Neutrophil (primary cell): ENCODE data around the gene KIAA1671.
A peak's percentile ranks its signal among the peaks of the same experiment; 100 is the strongest.
"Not testable (repeated sequence)": the region's sequence is repeated elsewhere in the genome, so short reads cannot be mapped to it uniquely, and the experiment has no call there.

Experiments
- H3K27ac ChIP-seq: fragments of 200-600 bp; sonication (generic); 2 replicates; pipeline ENCODE4 v1.5.1; 2016; ENCODE audit warnings: mild to moderate bottlenecking, moderate library complexity
- H3K27me3 ChIP-seq: fragments of 200-600 bp; sonication (generic); 2 replicates; pipeline ENCODE4 v1.6.0; 2016; ENCODE audit warnings: mild to moderate bottlenecking
- H3K36me3 ChIP-seq: fragments of 200-600 bp; sonication (generic); 2 replicates; pipeline ENCODE4 v1.5.1; 2017
- H3K4me1 ChIP-seq, 2 experiments: fragments of 200-600 bp in 1 of 2; sonication (generic) in 1 of 2; 1 replicate in 1 of 2; 2 replicates in 1 of 2; pipeline versions ENCODE4 v1.5.1 to v1.6.1; 2013 to 2016; ENCODE audit warnings: low read depth in 1 of 2, low read length in 1 of 2, mild to moderate bottlenecking in 1 of 2, moderate library complexity in 1 of 2; ENCODE audit not compliant: control insufficient read depth in 1 of 2, insufficient read depth in 1 of 2
- H3K4me3 ChIP-seq, 2 experiments: fragments of 200-600 bp in 1 of 2; sonication (generic) in 1 of 2; 1 replicate in 1 of 2; 2 replicates in 1 of 2; pipeline ENCODE4 v1.5.1; 2013 to 2016; ENCODE audit warnings: low read depth in 1 of 2, low read length in 1 of 2, mild to moderate bottlenecking in 1 of 2, moderate library complexity in 1 of 2
- H3K9me3 ChIP-seq: fragments of 200-600 bp; sonication (generic); 2 replicates; pipeline ENCODE4 v1.5.1; 2016
- TF ChIP-seq, protein P1 (sequence below): fragments of 200-600 bp; sonication (generic); IDR thresholded peaks from 2 replicates; pipeline ENCODE4 v1.5.1; 2016; ENCODE audit warnings: antibody characterized with exemption

KIAA1671 gene

DNA sequence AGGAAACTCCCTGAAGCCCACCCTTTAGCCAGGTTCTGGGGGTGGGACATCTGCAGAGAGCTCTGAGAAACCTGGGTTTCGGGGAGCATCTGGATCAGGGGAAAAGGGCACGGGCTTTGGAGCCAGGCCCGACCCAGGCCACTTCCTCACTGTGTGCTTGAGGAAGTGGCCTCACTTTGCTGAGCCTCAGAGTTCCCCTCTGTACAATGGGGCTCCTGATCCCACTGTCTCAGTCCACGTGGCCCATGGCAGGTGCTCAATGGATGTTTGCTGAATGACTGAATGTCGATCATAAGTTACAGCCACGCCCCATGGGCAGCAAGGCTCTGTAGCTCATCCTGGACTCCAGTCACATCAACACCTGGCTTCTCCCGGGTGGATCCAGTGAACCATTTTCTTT lies 248.5 kb downstream of the KIAA1671 start:
- Histone ChIP-seq H3K9me3 (no peaks in the 10 kb centered on the region), H3K4me3 (no peak overlapping the region), H3K4me1 (no peaks in the 10 kb centered on the region), H3K27me3 (no peaks in the 10 kb centered on the region), H3K36me3 (no peaks in the 10 kb centered on the region), H3K27ac (no peak overlapping the region)
- TF ChIP-seq, protein P1, sequence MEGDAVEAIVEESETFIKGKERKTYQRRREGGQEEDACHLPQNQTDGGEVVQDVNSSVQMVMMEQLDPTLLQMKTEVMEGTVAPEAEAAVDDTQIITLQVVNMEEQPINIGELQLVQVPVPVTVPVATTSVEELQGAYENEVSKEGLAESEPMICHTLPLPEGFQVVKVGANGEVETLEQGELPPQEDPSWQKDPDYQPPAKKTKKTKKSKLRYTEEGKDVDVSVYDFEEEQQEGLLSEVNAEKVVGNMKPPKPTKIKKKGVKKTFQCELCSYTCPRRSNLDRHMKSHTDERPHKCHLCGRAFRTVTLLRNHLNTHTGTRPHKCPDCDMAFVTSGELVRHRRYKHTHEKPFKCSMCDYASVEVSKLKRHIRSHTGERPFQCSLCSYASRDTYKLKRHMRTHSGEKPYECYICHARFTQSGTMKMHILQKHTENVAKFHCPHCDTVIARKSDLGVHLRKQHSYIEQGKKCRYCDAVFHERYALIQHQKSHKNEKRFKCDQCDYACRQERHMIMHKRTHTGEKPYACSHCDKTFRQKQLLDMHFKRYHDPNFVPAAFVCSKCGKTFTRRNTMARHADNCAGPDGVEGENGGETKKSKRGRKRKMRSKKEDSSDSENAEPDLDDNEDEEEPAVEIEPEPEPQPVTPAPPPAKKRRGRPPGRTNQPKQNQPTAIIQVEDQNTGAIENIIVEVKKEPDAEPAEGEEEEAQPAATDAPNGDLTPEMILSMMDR = no peak

DNA sequence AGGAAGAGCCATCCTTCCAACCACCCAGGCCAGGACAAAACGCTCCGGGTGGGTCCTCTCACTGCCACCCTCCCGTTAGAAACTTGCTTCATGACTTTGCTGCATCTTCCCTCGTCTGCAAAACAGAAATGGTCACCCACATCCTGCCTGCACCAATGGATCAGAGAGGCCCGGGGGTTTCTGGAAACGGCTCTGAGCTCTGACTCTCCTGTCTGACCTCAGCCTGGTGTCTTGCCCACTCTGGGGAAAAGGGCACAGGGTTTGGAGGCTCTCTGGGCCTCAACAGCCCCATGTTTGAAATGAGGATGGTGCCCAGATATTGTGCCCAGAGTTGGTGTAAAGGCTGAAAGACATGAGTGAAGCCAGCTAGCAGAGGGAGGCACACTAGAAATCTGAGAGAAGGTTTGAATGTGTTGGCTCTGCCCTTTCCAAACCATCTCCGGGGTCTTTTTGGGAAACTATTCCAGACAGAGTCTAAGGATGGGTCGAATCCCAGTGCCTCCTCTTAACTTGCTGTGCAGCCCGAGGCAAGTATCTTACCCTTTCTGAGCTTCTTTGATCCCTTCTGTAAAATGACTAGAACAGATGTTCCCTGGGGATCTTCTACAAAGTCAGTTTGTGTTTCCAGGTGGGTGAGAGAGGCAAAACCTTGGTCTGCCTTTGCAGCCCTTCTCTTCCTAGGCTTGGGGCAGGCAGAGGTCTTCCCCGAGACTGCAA lies 249.2 kb downstream of the KIAA1671 start:
- Histone ChIP-seq H3K4me3 (no peak overlapping the region), H3K27ac (no peak overlapping the region), H3K27me3 (no peaks in the 10 kb centered on the region), H3K4me1 (no peaks in the 10 kb centered on the region), H3K36me3 (no peaks in the 10 kb centered on the region), H3K9me3 (no peaks in the 10 kb centered on the region)
- TF ChIP-seq, protein P1 = no peak

DNA sequence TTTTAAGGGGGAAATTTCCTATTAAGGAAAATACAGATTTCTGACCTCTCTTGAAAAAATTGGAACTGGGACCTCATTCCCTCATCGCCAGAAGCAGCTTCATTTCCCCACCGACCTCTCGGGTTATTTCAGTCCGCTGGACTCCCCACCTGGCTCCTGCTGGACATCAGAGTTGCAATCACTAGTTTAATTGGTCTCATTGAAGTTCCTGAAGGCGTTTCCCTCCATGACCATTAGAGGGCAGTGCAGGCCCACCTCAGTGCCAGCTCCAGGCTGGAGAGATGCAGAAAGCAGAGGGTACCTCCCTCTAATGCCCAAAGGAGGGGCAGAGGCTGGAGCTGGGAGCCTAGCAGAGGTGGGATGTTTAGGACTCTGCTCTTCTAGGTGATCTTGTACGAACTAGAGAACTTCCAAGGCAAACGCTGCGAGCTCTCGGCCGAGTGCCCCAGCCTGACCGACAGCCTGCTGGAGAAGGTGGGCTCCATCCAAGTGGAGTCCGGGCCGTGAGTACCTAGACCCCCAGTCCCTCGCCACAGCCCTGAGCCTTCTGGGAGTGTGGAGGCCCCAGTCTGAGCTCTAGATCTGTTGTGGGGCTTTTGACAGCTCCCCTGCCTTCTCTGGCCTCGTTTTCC lies 249.9 kb downstream of the KIAA1671 start:
- no peak overlapping the region for H3K27ac ChIP-seq
- no peaks in the 10 kb centered on the region for H3K9me3 ChIP-seq
- no peaks in the 10 kb centered on the region for H3K27me3 ChIP-seq
- H3K4me3 ChIP-seq = no peak overlapping the region
- H3K4me1 ChIP-seq = no peaks in the 10 kb centered on the region
- TF ChIP-seq, protein P1 = peak; percentile 33
- no peaks in the 10 kb centered on the region for H3K36me3 ChIP-seq

DNA sequence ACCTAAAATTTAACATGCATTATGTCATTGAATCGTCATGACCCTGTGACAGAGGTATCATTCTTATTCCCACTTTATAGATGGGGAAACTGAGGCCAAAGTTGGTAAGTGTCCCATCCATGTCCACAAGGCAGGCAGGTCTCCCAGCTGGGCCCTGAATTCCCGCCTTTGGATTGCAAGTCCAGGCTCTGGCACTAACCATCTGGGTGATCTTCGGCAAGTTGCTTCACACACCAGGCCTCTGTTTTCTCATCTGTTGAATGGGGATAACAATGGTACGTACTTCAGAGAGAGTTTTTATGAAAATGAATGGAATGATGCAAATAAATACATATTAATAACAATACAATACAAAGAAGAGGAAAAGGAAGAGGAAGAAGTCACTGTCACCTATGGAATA lies 250.6 kb downstream of the KIAA1671 start:
- TF ChIP-seq, protein P1 = no peak
- H3K36me3 ChIP-seq = no peaks in the 10 kb centered on the region

DNA sequence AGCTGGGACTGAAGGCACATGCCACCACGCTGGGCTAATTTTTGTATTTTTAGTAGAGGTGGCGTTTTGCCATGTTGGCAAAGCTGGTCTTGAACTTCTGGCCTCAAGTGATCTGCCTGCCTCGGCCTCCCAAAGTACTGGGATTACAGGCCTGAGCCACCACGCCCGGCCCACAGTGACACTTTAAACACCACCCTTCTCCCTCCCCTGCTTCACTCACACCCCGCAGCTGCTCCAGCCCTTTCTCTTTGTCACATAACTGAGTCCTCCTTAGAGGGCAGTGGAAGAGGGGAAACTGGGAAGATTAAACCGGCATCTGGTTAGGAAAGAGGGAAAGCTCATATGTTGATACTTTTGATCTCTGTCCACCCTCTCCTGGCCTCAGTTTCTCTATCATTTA lies 252.0 kb downstream of the KIAA1671 start:
- not testable (repeated sequence) for H3K27me3 ChIP-seq, H3K4me3 ChIP-seq, H3K9me3 ChIP-seq, H3K36me3 ChIP-seq, H3K27ac ChIP-seq, H3K4me1 ChIP-seq

More for the DNA sequence above, 250.6 kb downstream of the KIAA1671 start:
- Histone ChIP-seq H3K4me1 (no peaks in the 10 kb centered on the region), H3K9me3 (no peaks in the 10 kb centered on the region), H3K4me3 (no peak overlapping the region), H3K27me3 (no peaks in the 10 kb centered on the region), H3K27ac (no peak overlapping the region)

DNA sequence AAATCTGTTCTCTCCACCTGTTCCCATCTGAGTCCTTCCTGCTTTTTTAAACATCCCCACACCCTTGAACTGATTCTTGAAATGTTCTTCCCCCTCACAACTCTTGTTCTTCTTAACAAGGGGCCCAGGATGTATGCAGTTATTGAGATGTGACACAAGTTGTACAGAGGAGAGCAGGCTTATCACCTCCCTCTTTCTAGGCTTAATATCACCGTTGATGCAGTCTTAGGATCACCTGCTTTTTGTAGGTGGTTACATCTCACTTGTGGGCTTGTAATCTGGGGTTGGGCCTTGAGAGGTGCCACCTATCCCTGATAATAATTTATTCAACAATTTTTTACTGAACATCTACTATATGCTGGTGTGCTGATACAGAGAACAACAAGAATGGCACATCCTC lies 253.3 kb downstream of the KIAA1671 start:
- no peak overlapping the region for H3K27ac ChIP-seq
- H3K4me1 ChIP-seq = no peaks in the 10 kb centered on the region
- H3K4me3 ChIP-seq = no peak overlapping the region
- no peaks in the 10 kb centered on the region for H3K9me3 ChIP-seq
- no peaks in the 10 kb centered on the region for H3K36me3 ChIP-seq
- TF ChIP-seq, protein P1 = no peak
- no peaks in the 10 kb centered on the region for H3K27me3 ChIP-seq
